Measurements from ENCODE around the gene GCDH.
"Not testable (repeated sequence)": the region's sequence is repeated elsewhere in the genome, so short reads cannot be mapped to it uniquely, and the experiment has no call there.

The GCDH gene

GRCh38 chr19:12872941-12873890, 17.7 kb upstream of the GCDH start:
- peak; percentile 53 for DNase-seq

GRCh38 chr19:12873891-12874745, 16.8 kb upstream of the GCDH start:
- no peak for DNase-seq

GRCh38 chr19:12875086-12875485, 15.9 kb upstream of the GCDH start:
- DNase-seq = no peak

- no peak for DNase-seq
Measured at GRCh38 chr19:12880551-12881171, 10.3 kb upstream of the GCDH start.

- DNase-seq = peak; percentile 90
Measured at GRCh38 chr19:12881172-12881808, 9.7 kb upstream of the GCDH start, which contains the start of gene DNASE2. TSS of gene DNASE2 (minus strand) at chr19:12881449. CDS start at chr19:12881375, 74 bp downstream.

- no peak for DNase-seq
Measured at GRCh38 chr19:12882589-12882988, 8.4 kb upstream of the GCDH start.

- no peak for DNase-seq
Measured at GRCh38 chr19:12884202-12884601, 6.8 kb upstream of the GCDH start.

GRCh38 chr19:12884627-12884925, 6.4 kb upstream of the GCDH start:
- DNase-seq = no peak

GRCh38 chr19:12884926-12885748, 5.8 kb upstream of the GCDH start:
- DNase-seq = peak; percentile 48

GRCh38 chr19:12885749-12886650, 5.0 kb upstream of the GCDH start:
- no peak for DNase-seq

GRCh38 chr19:12886651-12886968, 4.3 kb upstream of the GCDH start:
- no peak for DNase-seq

GRCh38 chr19:12886969-12887747, 3.8 kb upstream of the GCDH start, which contains the start of gene KLF1:
TSS of gene KLF1 (minus strand) at chr19:12887201. CDS start at chr19:12887140, 61 bp downstream.
- no peak for DNase-seq

- DNase-seq = no peak
Measured at GRCh38 chr19:12888006-12888603, 2.9 kb upstream of the GCDH start.

- DNase-seq = not testable (repeated sequence)
Measured at GRCh38 chr19:12890299-12890786, 617 bp upstream of the GCDH start.

GRCh38 chr19:12891553-12892021, 627 bp downstream of the GCDH start:
- no peak for DNase-seq

- DNase-seq = no peak
Measured at GRCh38 chr19:12893582-12893981, 2.6 kb downstream of the GCDH start.

GRCh38 chr19:12896460-12896859, 5.5 kb downstream of the GCDH start:
- DNase-seq = no peak

GRCh38 chr19:12899891-12900518, 9.0 kb downstream of the GCDH start:
- DNase-seq = no peak
